GM19452 (cell line): Measurements from ENCODE around the gene PPFIA4.

Experiments used
- ATAC-seq: cut with Tn5 transposase; IDR thresholded peaks from one replicate; pipeline ENCODE4 v1.9.1; 2021; ENCODE audit not compliant: unreplicated experiment

The PPFIA4 gene

DNA sequence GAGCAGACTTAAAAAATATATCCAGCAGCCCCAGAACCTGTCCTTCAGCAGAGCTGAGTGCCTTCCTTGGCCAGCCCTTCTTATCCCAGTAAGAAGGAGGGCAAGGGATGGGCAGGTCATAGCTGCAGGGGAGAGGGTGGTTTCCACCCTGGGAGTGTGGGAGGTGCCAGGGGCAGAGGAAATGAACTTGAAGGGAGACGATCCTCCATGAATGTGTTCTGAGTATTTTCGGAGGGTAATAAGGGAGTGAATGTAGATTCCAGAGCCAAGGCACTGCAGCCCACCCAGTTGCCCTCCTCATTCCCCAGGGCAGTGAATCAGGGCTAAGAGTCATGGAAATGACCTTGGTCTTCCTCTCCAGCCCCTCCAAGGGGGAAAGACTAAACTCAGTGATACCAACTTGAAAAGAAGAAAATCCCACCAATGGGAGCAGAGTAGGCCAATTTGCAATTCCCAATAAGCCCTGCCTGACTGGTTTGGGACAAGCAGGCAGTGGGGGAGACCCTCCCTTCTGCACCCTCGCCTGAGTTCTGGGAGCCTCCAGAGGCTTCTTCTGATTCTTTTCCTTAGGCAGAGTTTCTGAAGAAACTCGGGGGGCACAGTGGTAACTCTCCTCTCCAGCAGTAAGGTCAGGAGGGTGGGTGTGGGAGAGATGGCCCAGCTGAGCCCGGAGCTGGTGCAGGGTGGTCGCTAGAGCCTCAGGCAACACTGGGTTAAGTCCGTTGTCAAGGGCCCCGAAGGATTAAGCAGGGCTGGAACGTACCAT lies 55.4 kb downstream of the PPFIA4 start:
- no peak for ATAC-seq

- no peak for ATAC-seq
Measured at GRCh38 chr1:203082231-203082505, 55.9 kb downstream of the PPFIA4 start.

DNA sequence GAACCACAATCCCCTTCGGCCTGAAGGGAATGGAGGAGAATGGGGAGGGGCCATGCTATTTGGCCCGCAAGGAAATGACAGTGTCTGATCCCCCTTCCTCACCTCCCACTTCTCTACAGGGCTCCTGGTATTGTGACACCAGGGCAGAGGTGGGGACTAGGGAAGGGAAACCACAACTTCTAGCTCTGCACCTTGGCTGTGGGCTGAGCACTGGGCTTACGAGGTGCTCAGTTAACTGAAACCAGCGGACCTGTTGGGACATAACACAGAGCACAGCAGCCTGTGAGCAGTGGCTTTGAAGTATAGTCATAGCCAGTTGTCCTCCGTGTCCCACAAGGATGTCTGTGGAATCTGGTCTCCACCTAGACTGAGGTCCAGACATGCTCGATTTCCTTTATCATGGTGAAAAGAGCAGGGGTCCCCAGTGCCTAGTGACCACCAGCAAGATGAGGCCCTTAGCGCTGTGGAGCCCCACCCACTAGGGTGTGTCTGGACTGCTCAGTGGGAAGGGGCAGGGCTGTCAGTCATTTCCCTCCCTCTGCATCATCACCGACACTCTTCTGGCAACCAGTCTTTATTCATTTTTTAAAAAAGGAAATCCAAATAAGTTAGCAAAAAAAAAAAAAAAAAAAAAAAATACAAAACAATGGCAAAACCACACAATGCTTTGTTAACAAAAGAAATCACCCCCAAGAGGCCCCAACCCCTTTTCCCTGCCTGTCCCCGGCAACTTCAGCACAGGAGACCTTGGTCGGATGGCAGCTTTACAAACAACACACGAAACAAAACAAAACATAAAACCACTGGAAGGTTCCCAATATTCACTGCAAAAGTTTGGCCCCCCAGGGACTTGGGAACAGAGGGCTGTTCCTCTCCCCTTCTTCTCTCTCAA lies 56.5 kb downstream of the PPFIA4 start:
- no peak for ATAC-seq

GRCh38 chr1:203083463-203083921 lies 57.2 kb downstream of the PPFIA4 start:
- no peak for ATAC-seq

- ATAC-seq = no peak
Measured at GRCh38 chr1:203084588-203085527, 58.6 kb downstream of the PPFIA4 start.

- no peak for ATAC-seq
Measured at GRCh38 chr1:203085528-203086406, 59.5 kb downstream of the PPFIA4 start, which contains the start of gene MYOG. Gene MYOG (minus strand): TSS chr1:203086012. CDS start chr1:203085961, 51 bp downstream.

DNA sequence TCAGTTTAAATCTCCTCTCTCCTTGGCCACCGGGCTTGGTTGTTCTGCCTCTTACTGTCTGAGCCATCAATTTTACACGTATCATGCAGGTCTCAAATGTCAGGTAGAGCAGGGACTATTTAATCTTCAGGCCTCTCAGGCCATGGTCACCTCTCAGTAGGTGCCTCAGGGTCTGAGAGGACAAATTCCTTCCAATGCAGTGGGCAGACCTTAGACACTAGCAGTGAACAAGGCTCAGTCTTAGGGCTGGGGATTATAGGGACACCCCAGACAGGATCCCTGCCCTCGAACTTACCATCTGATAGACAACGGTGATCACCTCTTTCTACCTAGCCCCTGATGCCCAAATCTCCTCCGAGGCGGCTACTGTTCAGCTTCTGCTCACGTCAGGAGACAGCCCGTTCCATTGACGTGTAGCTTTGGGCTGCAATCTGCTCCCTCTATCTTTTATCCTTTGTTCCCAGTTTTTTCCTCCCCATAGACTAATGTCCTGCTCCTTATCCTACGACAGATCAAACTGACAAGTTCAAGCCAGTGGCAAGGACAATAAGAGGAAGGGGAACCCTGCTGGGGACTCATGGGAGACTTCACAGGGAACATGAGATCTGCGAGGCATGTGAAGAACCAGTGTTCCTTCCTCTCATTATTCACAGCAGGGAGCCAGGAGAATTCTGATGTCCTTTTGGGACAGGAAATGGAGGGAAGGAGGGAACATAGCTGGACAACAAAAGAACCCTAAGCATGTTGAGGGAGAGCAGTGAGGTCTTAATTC lies 60.9 kb downstream of the PPFIA4 start:
- no peak for ATAC-seq

- ATAC-seq = no peak
Measured at GRCh38 chr1:203088441-203088840, 62.1 kb downstream of the PPFIA4 start.

DNA sequence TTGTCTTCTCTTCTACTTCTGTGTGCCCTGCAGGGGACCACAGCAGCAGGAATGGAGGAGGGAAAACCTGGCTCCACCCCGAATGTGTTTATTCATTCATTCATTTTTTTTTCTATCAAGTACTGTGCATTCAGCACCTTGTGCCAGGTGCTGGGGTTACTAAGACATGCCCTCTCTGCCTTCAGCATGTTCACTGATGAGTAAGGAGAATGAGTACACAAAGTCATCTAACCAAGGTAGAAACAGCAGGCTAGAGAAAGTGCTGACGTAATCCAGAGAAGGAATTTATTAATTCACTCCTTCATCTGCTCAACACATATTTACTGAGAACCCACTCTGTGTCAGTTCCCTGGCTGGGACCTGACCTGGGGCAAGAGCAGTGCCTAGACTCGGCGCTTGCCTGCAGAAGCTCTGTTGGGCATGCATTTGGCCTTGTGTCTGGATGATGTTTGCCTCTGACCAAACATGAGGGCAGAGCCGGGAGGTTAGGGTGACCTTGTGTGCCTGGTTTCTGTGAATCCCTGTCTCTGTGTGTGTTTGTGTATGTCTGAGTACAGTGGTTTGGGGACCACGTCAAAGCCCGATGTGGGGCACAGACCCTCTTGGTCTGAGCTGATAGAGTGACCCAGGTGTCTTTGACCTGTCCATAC lies 62.8 kb downstream of the PPFIA4 start:
- no peak for ATAC-seq

DNA sequence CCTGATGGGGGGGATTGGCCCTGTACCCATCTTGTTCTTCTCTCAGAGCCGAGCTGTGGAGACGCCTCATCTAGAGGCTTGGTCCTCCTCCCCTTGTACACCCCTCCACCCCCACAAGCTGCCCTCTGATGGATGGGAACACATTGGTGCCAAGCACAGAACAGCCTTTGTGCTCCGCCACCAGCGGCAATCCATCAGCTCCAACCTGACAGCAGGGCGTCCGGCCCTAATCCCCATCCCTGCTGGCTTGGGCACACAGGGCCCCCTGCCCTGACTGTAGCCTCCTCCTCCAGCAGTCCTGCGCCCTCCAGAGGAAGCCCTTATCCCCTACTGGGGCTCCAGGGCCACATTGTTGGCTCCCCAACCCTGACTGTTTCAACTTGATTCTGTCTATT lies 63.4 kb downstream of the PPFIA4 start:
- ATAC-seq = no peak

GRCh38 chr1:203090421-203091198 lies 64.3 kb downstream of the PPFIA4 start:
- ATAC-seq = no peak

GRCh38 chr1:203091199-203091477 lies 64.8 kb downstream of the PPFIA4 start:
- ATAC-seq = no peak

DNA sequence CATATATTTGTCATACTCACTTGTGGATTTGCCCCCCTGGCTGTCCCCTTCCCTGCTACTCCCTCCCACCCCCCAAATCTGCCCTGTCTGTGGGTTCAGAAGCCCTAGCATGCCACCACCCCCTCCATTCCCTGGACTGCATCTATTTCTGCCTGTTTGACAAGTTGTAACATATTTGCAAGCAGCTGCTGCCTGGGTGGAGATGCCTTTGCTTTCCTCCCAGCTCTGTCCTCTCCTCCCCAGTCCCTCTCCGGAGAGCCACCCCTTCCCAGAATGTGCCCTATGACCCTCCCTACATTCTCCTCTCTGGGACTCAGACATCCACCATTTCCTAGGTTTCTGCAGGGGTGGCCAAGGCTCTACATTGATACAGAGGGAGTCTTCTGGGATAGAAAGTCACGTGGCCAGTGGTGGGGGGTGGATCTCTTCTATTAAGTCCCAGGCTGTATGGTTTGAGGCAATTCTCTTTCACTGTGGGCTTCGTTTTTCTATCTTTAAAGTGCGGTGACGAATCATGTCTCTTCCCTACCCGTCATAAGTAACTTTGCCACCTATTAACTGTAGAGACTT lies 65.6 kb downstream of the PPFIA4 start:
- ATAC-seq = no peak

- no peak for ATAC-seq
Measured at GRCh38 chr1:203093754-203094410, 67.6 kb downstream of the PPFIA4 start.

- no peak for ATAC-seq
Measured at GRCh38 chr1:203095061-203095690, 68.9 kb downstream of the PPFIA4 start.

- ATAC-seq = no peak
Measured at GRCh38 chr1:203096566-203096965, 70.3 kb downstream of the PPFIA4 start.

DNA sequence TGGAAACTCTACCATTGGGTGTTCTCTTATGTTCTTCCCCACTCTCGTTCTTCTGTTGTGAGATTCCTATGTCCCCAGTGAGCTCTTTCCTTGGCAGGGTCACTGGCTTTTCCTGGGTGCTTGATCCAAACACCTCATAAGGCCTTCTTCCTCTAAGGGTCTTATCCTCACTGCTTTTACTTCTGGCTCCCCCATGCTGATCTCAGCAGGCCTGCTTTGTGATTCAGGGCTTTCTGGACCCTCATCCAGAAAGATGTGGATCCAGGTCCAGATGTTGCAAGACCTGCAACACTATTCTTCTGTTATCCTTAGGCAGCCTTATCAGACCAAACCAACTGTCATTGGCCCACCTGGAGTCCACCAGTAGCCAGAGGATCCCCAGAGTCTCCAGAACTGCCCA lies 70.7 kb downstream of the PPFIA4 start:
- ATAC-seq = no peak
